HepG2 (cell line): ENCODE data around the gene SHQ1.

Experiments
- CSRNP2 ChIP-seq: sonication (generic); formaldehyde crosslinking; conservative IDR thresholded peaks from 2 replicates; pipeline ENCODE4 v1.8.0; 2022; ENCODE audit warnings: low read depth, missing genetic modification reagents
- GPN1 ChIP-seq: sonication (generic); formaldehyde crosslinking; IDR thresholded peaks from 2 replicates; pipeline ENCODE4 v1.5.1; 2020; ENCODE audit warnings: missing genetic modification reagents, borderline replicate concordance
- HCFC1 ChIP-seq: fragments of 150-350 bp; IDR thresholded peaks from 2 replicates; pipeline ENCODE4 v1.6.1; 2014; ENCODE audit warnings: low read depth, low read length
- NRL ChIP-seq: sonication (generic); formaldehyde crosslinking; IDR thresholded peaks from 2 replicates; pipeline ENCODE4 v1.5.0; 2020; ENCODE audit warnings: missing genetic modification reagents, mild to moderate bottlenecking, moderate library complexity, borderline replicate concordance
- SIN3A ChIP-seq: IDR thresholded peaks from 2 replicates; pipeline ENCODE4 v1.6.1; 2011; ENCODE audit warnings: low read depth, mild to moderate bottlenecking, control low read depth, low read length, borderline replicate concordance
- SRSF4 ChIP-seq: fragments of 200-400 bp; formaldehyde crosslinking; IDR thresholded peaks from one replicate; pipeline ENCODE4 v1.6.1; 2018; ENCODE audit warnings: mild to moderate bottlenecking, low read depth, low read length, moderate library complexity; ENCODE audit not compliant: poor library complexity, severe bottlenecking
- STAT6 ChIP-seq: sonication (generic); formaldehyde crosslinking; IDR thresholded peaks from 2 replicates; pipeline ENCODE4 v1.4.0; 2020; ENCODE audit warnings: missing genetic modification reagents, mild to moderate bottlenecking, borderline replicate concordance
- SUZ12 ChIP-seq: fragments of 150-350 bp; IDR thresholded peaks from 2 replicates; pipeline ENCODE4 v1.6.1; 2014; ENCODE audit warnings: low read depth, low read length
- TAF15 ChIP-seq: fragments of 200-400 bp; formaldehyde crosslinking; IDR thresholded peaks from one replicate; pipeline ENCODE4 v1.6.1; 2018; ENCODE audit warnings: mild to moderate bottlenecking, low read depth, low read length; ENCODE audit not compliant: poor library complexity, severe bottlenecking
- TRAFD1 ChIP-seq: sonication (generic); formaldehyde crosslinking; IDR thresholded peaks from 2 replicates; pipeline ENCODE4 v1.5.1; 2020; ENCODE audit warnings: missing genetic modification reagents, mild to moderate bottlenecking, borderline replicate concordance
- TF ChIP-seq, protein P1 (sequence below): sonication (generic); formaldehyde crosslinking; IDR thresholded peaks from 2 replicates; pipeline ENCODE4 v1.5.0; 2020; ENCODE audit warnings: mild to moderate bottlenecking, missing genetic modification reagents, moderate library complexity
- TF ChIP-seq, protein P2 (sequence below): IDR thresholded peaks from 2 replicates; pipeline ENCODE4 v1.6.1; 2016

- TF ChIP-seq SIN3A (no peak), TRAFD1 (CRISPR knock-in tag) (no peak), SUZ12 (no peak), CSRNP2 (CRISPR knock-in tag) (no peak), GPN1 (no peak), SRSF4 (no peak), TAF15 (no peak), STAT6 (no peak), HCFC1 (no peak), NRL (CRISPR knock-in tag) (no peak)
- TF ChIP-seq, protein P1, sequence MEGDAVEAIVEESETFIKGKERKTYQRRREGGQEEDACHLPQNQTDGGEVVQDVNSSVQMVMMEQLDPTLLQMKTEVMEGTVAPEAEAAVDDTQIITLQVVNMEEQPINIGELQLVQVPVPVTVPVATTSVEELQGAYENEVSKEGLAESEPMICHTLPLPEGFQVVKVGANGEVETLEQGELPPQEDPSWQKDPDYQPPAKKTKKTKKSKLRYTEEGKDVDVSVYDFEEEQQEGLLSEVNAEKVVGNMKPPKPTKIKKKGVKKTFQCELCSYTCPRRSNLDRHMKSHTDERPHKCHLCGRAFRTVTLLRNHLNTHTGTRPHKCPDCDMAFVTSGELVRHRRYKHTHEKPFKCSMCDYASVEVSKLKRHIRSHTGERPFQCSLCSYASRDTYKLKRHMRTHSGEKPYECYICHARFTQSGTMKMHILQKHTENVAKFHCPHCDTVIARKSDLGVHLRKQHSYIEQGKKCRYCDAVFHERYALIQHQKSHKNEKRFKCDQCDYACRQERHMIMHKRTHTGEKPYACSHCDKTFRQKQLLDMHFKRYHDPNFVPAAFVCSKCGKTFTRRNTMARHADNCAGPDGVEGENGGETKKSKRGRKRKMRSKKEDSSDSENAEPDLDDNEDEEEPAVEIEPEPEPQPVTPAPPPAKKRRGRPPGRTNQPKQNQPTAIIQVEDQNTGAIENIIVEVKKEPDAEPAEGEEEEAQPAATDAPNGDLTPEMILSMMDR (CRISPR knock-in tag), result no peak
- TF ChIP-seq, protein P2, sequence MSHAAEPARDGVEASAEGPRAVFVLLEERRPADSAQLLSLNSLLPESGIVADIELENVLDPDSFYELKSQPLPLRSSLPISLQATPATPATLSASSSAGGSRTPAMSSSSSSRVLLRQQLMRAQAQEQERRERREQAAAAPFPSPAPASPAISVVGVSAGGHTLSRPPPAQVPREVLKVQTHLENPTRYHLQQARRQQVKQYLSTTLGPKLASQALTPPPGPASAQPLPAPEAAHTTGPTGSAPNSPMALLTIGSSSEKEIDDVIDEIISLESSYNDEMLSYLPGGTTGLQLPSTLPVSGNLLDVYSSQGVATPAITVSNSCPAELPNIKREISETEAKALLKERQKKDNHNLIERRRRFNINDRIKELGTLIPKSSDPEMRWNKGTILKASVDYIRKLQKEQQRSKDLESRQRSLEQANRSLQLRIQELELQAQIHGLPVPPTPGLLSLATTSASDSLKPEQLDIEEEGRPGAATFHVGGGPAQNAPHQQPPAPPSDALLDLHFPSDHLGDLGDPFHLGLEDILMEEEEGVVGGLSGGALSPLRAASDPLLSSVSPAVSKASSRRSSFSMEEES (CRISPR knock-in tag), result no peak
Measured at GRCh38 chr3:72739531-72740466, 108.4 kb downstream of the SHQ1 start.
